ENCODE results near the gene CLMP. TPM values are rescaled to one million over a fixed set of nuclear protein-coding genes. Genes with fewer than 3 reads are reported as not detected.

Gene CLMP
- total and polyA plus RNA-seq, 2 donors (not counting 1 experiment from before 2014, with no cell fraction given): 0.01 TPM; not detected in 1

DNA sequence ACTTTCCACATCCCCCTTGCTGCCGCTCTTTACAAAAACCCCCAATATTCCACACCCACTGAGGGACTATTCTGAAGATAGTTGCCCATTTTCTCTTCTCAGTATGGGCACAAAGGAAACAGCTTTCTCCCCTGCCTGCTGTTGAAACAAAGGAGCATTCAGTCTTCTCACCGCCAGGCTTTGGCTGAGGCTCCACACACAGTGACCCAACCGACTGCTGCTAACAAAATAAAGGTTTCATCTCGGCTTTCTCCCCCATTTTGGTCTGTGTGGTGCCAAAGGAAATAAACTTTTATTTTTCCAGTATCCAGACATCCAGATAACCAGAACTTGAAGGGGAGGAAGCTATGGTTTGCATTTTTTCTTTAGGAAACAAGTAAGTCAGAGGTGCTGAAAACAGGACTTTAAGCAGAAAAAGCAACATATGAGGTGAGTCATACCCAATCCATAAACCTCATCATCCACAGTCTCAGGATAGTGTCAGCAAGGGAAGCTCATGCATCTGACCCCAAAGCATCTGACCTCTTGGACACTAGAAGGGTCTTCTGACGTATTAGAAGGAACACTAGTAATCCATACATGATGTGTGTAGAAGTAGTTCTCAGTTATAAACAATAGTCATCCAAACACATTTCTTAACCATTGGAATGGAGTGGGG lies 6.4 kb downstream of the CLMP start:
- no peak overlapping the region for H3K27ac ChIP-seq (ENCODE audit: low read length in 2 of 2)
- DNase-seq (no peak), ATAC-seq (ENCODE audit: low read depth) (no peak)
- H4K20me1 ChIP-seq (ENCODE audit: control insufficient read depth, insufficient read depth, low read length, poor library complexity, severe bottlenecking): no peaks in the 10 kb centered on the region
- no peak overlapping the region for H3K4me3 ChIP-seq (ENCODE audit: control extremely low read depth in 1 of 5, extremely low read depth in 1 of 5, insufficient read depth in 1 of 5, low read depth in 2 of 5, low read length in 4 of 5)
- no peaks in the 10 kb centered on the region for H3K79me2 ChIP-seq (ENCODE audit: control insufficient read depth, insufficient read depth, low read length)
- H3K9me3 Mint-ChIP-seq (ENCODE audit: insufficient read depth): no peaks in the 10 kb centered on the region
- ChIA-PET CTCF (interaction anchor here (1.0 kb wide), 1 partner anchor 59 kb away, joined by 3 read pairs; no protein-coding TSS in a partner anchor), POLR2A (no interaction called here)
- H3K9ac ChIP-seq (ENCODE audit: low read length): no peak overlapping the region
- H3K9me3 ChIP-seq (ENCODE audit: control extremely low read depth in 1 of 3, control insufficient read depth in 2 of 3, insufficient read depth in 1 of 3, low read length in 2 of 3): no peaks in the 10 kb centered on the region
- H2AFZ ChIP-seq (ENCODE audit: insufficient read depth, low read depth, low read length, poor library complexity, severe bottlenecking): no peak overlapping the region
- no peak overlapping the region for H3K4me2 ChIP-seq (replicated peaks; ENCODE audit: low read depth, low read length, poor library complexity, severe bottlenecking)
- peaks cover 72% of the 10 kb centered on the region for H3K27me3 Mint-ChIP-seq
- no peak overlapping the region for H3K27ac Mint-ChIP-seq
- intact Hi-C loops (cut with micrococcal nuclease): no loop called here
- H3K4me1 ChIP-seq (ENCODE audit: control insufficient read depth in 2 of 2, insufficient read depth in 2 of 2, low read length in 2 of 2): no peaks in the 10 kb centered on the region
- TF ChIP-seq, protein P1, sequence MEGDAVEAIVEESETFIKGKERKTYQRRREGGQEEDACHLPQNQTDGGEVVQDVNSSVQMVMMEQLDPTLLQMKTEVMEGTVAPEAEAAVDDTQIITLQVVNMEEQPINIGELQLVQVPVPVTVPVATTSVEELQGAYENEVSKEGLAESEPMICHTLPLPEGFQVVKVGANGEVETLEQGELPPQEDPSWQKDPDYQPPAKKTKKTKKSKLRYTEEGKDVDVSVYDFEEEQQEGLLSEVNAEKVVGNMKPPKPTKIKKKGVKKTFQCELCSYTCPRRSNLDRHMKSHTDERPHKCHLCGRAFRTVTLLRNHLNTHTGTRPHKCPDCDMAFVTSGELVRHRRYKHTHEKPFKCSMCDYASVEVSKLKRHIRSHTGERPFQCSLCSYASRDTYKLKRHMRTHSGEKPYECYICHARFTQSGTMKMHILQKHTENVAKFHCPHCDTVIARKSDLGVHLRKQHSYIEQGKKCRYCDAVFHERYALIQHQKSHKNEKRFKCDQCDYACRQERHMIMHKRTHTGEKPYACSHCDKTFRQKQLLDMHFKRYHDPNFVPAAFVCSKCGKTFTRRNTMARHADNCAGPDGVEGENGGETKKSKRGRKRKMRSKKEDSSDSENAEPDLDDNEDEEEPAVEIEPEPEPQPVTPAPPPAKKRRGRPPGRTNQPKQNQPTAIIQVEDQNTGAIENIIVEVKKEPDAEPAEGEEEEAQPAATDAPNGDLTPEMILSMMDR (IDR thresholded peaks at IDR 0.05): no peak
- no peak for TF ChIP-seq EZH2 (IDR thresholded peaks at IDR 0.05; ENCODE audit: borderline replicate concordance, insufficient read depth, low read depth, low read length, poor library complexity, severe bottlenecking)
- peaks cover 0 to 25% (median 14%) of the 10 kb centered on the region in 4 experiments for H3K27me3 ChIP-seq (replicated peaks in 1 of 4; ENCODE audit: control extremely low read depth in 1 of 4, control insufficient read depth in 3 of 4, insufficient read depth in 4 of 4, low read length in 3 of 4)
- no peaks in the 10 kb centered on the region for H3K36me3 ChIP-seq (replicated peaks in 1 of 2; ENCODE audit: control extremely low read depth in 1 of 2, control insufficient read depth in 1 of 2, extremely low read depth in 1 of 2, insufficient read depth in 2 of 2, low read length in 1 of 2)
- H3K4me1 Mint-ChIP-seq: no peaks in the 10 kb centered on the region
- no peak overlapping the region for H3K4me3 Mint-ChIP-seq
- 20% methylated on average over 1 of the region's 5 CpGs for WGBS (ENCODE audit: insufficient coverage)

DNA sequence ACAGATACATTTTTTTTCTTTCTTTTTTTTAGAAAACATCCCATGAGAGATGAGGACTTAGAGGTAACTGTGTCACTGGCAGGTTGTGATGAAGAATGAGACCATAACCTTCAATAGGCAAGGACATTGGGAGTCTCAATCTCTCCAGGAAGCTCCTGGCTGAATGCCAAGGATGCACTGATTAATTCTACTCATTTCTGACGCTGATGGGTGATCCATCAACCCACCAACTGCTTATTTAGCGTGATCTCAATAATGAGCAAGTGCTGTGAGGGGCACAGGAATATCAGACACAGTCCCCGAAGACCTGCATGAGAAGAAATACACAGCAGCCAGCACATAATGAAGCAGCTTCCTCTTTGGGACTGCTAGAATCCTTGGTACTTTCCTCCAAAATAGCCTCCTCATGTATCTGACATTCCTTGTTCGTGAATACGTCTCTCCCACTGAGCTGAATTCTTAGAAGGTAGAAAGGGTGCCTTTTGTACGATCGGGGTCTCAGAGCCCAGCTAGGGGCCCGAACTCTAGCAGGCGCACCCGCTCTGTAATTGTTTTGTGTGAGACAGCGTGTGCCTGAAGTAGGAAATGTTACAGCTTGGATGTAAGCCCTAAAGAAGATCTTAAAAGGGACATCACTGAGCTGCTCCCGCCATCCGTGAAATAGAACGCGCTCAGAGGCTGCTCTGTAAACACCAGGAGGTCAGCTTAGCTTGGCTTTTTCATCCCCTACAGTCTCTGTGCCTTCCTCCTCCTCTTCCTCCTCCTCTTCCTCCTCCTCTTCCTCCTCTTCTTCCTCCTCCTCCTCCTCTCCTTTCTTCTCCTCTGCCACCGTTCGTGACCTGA lies 7.2 kb downstream of the CLMP start:
- H3K27ac ChIP-seq (ENCODE audit: low read length in 2 of 2): no peak overlapping the region
- H3K27ac Mint-ChIP-seq: no peak overlapping the region
- no peak overlapping the region for H3K4me3 ChIP-seq (ENCODE audit: control extremely low read depth in 1 of 5, extremely low read depth in 1 of 5, insufficient read depth in 1 of 5, low read depth in 2 of 5, low read length in 4 of 5)
- H2AFZ ChIP-seq (ENCODE audit: insufficient read depth, low read depth, low read length, poor library complexity, severe bottlenecking): no peak overlapping the region
- H4K20me1 ChIP-seq (ENCODE audit: control insufficient read depth, insufficient read depth, low read length, poor library complexity, severe bottlenecking): no peaks in the 10 kb centered on the region
- no peaks in the 10 kb centered on the region for H3K9me3 Mint-ChIP-seq (ENCODE audit: insufficient read depth)
- no peaks in the 10 kb centered on the region for H3K79me2 ChIP-seq (ENCODE audit: control insufficient read depth, insufficient read depth, low read length)
- H3K4me2 ChIP-seq (replicated peaks; ENCODE audit: low read depth, low read length, poor library complexity, severe bottlenecking): no peak overlapping the region
- no peaks in the 10 kb centered on the region for H3K4me1 ChIP-seq (ENCODE audit: control insufficient read depth in 2 of 2, insufficient read depth in 2 of 2, low read length in 2 of 2)
- CTCF ChIA-PET: no interaction called here
- TF ChIP-seq, protein P1 (IDR thresholded peaks at IDR 0.05): no peak
- TF ChIP-seq EZH2 (IDR thresholded peaks at IDR 0.05; ENCODE audit: borderline replicate concordance, insufficient read depth, low read depth, low read length, poor library complexity, severe bottlenecking): no peak
- DNase-seq (no peak), ATAC-seq (ENCODE audit: low read depth) (no peak)
- 50% methylated on average over 16 of the region's 17 CpGs for WGBS (ENCODE audit: insufficient coverage)
- POLR2A ChIA-PET: no interaction called here
- H3K4me3 Mint-ChIP-seq: no peak overlapping the region
- no peaks in the 10 kb centered on the region for H3K36me3 ChIP-seq (replicated peaks in 1 of 2; ENCODE audit: control extremely low read depth in 1 of 2, control insufficient read depth in 1 of 2, extremely low read depth in 1 of 2, insufficient read depth in 2 of 2, low read length in 1 of 2)
- H3K27me3 ChIP-seq (replicated peaks in 1 of 4; ENCODE audit: control extremely low read depth in 1 of 4, control insufficient read depth in 3 of 4, insufficient read depth in 4 of 4, low read length in 3 of 4): peaks cover 0 to 19% (median 11%) of the 10 kb centered on the region in 4 experiments
- H3K9ac ChIP-seq (ENCODE audit: low read length): no peak overlapping the region
- intact Hi-C loops (cut with micrococcal nuclease): no loop called here
- peaks cover 69% of the 10 kb centered on the region for H3K27me3 Mint-ChIP-seq
- no peaks in the 10 kb centered on the region for H3K9me3 ChIP-seq (ENCODE audit: control extremely low read depth in 1 of 3, control insufficient read depth in 2 of 3, insufficient read depth in 1 of 3, low read length in 2 of 3)
- no peaks in the 10 kb centered on the region for H3K4me1 Mint-ChIP-seq

All from B cell (primary cell).